Measurements from ENCODE around the gene MRAS. TPM values are rescaled to one million over a fixed set of nuclear protein-coding genes. Genes with fewer than 3 reads are reported as not detected.

Gene MRAS
- total RNA-seq, 1 donor: 80.7 TPM

DNA sequence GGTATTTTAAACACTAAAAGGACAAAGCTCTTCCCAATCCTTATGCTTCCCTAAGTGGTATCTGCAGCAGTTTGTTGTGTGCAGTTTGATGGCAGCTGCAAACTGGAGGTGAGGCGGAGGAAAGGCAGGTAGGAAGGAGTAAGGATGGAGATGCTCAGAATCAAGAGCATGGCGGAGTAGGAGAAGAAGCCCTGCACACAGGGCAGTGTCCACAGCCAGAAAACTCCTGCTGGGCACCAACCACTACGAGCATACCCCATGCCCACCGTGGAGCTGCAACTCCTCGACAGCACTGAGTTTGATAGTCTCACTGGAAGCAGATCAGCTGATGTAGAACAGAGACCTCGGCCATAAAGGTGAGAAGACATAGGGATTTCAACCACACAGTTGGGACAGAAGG is 55.7 kb downstream of the MRAS start:
- Histone ChIP-seq H3K4me2 (ENCODE audit: insufficient read depth, low read length) (no peak overlapping the region), H3K4me3 (ENCODE audit: insufficient read depth, low read length) (no peak overlapping the region)
- TF ChIP-seq, protein P1, sequence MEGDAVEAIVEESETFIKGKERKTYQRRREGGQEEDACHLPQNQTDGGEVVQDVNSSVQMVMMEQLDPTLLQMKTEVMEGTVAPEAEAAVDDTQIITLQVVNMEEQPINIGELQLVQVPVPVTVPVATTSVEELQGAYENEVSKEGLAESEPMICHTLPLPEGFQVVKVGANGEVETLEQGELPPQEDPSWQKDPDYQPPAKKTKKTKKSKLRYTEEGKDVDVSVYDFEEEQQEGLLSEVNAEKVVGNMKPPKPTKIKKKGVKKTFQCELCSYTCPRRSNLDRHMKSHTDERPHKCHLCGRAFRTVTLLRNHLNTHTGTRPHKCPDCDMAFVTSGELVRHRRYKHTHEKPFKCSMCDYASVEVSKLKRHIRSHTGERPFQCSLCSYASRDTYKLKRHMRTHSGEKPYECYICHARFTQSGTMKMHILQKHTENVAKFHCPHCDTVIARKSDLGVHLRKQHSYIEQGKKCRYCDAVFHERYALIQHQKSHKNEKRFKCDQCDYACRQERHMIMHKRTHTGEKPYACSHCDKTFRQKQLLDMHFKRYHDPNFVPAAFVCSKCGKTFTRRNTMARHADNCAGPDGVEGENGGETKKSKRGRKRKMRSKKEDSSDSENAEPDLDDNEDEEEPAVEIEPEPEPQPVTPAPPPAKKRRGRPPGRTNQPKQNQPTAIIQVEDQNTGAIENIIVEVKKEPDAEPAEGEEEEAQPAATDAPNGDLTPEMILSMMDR (IDR thresholded peaks at IDR 0.05; ENCODE audit: extremely low read depth, low read depth, low read length): no peak

DNA sequence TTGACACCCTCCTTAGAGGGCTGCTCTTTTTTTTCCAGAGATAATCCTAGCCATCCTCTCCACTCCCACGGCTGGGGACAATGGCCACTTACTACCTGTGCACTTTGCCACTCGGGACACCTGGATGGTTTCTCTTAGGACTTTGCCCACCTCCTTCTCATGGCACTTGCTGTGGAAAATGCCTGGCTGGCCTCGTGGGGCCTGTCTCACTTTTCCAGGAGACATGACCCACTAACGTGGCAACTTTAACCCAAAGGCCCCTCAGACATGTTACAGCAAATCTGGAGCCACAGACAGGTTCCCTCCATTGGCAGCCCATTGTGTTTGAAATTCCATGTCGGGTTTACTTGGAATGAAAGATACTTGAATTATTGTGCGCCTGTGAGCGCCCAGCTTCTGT is 56.6 kb downstream of the MRAS start:
- H3K36me3 ChIP-seq (ENCODE audit: insufficient read depth, low read length): peaks cover 52% of the 10 kb centered on the region
- H3K27me3 ChIP-seq (ENCODE audit: insufficient read depth, low read length): no peaks in the 10 kb centered on the region
- no peaks in the 10 kb centered on the region for H4K20me1 ChIP-seq (ENCODE audit: insufficient read depth, low read length)
- H3K27ac ChIP-seq (ENCODE audit: low read depth, low read length): no peak overlapping the region
- TF ChIP-seq, protein P1 (IDR thresholded peaks at IDR 0.05; ENCODE audit: extremely low read depth, low read depth, low read length): no peak
- H3K79me2 ChIP-seq (ENCODE audit: insufficient read depth, low read length): no peaks in the 10 kb centered on the region
- H3K4me2 ChIP-seq (ENCODE audit: insufficient read depth, low read length): no peak overlapping the region
- no peak for DNase-seq (ENCODE audit: insufficient read length, low spot score, missing footprints)
- no peak overlapping the region for H3K4me3 ChIP-seq (ENCODE audit: insufficient read depth, low read length)
- no peaks in the 10 kb centered on the region for H3K9me3 ChIP-seq (ENCODE audit: low read depth, low read length)
- H2AFZ ChIP-seq (ENCODE audit: low read length): no peak overlapping the region
- H3K4me1 ChIP-seq (ENCODE audit: insufficient read depth, low read length): peaks cover 4% of the 10 kb centered on the region

More for the DNA sequence above, 55.7 kb downstream of the MRAS start:
- Histone ChIP-seq H3K79me2 (ENCODE audit: insufficient read depth, low read length) (no peaks in the 10 kb centered on the region), H3K9me3 (ENCODE audit: low read depth, low read length) (no peaks in the 10 kb centered on the region), H3K27ac (ENCODE audit: low read depth, low read length) (no peak overlapping the region), H3K36me3 (ENCODE audit: insufficient read depth, low read length) (peaks cover 54% of the 10 kb centered on the region), H3K27me3 (ENCODE audit: insufficient read depth, low read length) (no peaks in the 10 kb centered on the region), H3K4me1 (ENCODE audit: insufficient read depth, low read length) (peaks cover 4% of the 10 kb centered on the region), H4K20me1 (ENCODE audit: insufficient read depth, low read length) (no peaks in the 10 kb centered on the region), H2AFZ (ENCODE audit: low read length) (no peak overlapping the region)
- no peak for DNase-seq (ENCODE audit: insufficient read length, low spot score, missing footprints)

DNA sequence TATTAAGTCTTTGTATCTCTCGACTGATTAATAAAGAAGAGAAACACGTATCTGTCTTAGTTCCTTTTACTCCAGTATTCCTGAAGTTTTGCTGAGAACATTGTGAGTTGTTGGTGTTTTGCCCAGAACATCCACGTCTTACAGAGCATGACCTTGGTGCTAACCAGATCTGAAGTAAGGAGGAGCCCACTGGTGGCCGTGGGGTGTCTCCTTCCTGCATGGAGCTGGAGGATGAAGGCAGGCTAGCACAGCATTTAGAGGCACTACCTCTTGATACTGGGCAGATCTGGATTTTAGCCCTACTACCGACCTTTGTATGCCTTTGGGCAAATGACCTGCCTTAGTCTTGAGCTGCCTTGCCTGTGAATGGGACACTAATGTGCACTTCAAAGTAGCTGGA is 57.1 kb downstream of the MRAS start:
- TF ChIP-seq, protein P1 (IDR thresholded peaks at IDR 0.05; ENCODE audit: extremely low read depth, low read depth, low read length): no peak
- no peak overlapping the region for H2AFZ ChIP-seq (ENCODE audit: low read length)
- H3K79me2 ChIP-seq (ENCODE audit: insufficient read depth, low read length): no peaks in the 10 kb centered on the region
- H3K27ac ChIP-seq (ENCODE audit: low read depth, low read length): no peak overlapping the region
- no peak overlapping the region for H3K4me3 ChIP-seq (ENCODE audit: insufficient read depth, low read length)
- peaks cover 4% of the 10 kb centered on the region for H3K4me1 ChIP-seq (ENCODE audit: insufficient read depth, low read length)
- no peak for DNase-seq (ENCODE audit: insufficient read length, low spot score, missing footprints)
- H3K27me3 ChIP-seq (ENCODE audit: insufficient read depth, low read length): no peaks in the 10 kb centered on the region
- H3K4me2 ChIP-seq (ENCODE audit: insufficient read depth, low read length): no peak overlapping the region
- H4K20me1 ChIP-seq (ENCODE audit: insufficient read depth, low read length): no peaks in the 10 kb centered on the region
- peaks cover 50% of the 10 kb centered on the region for H3K36me3 ChIP-seq (ENCODE audit: insufficient read depth, low read length)
- no peaks in the 10 kb centered on the region for H3K9me3 ChIP-seq (ENCODE audit: low read depth, low read length)

DNA sequence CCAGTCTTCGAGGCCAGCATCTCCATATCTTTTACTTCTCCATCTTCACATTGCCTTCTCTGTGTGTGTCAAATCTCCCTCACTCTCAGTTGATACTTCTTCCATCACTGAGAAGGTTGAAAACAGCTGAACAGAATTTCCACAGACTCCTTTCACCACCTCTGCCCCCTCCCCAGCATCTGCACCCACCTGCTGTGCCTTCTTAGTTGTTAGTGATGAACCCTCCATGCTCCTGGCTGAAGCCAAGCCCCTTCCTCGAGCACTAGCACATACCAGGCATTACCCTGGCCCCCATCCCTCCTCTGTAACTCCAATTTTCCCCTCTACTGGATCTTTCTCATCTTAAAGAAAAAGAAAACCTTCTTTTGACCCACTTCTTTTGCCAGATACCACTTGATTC is 58.2 kb downstream of the MRAS start:
- Histone ChIP-seq H3K27ac (ENCODE audit: low read depth, low read length) (no peak overlapping the region), H3K4me1 (ENCODE audit: insufficient read depth, low read length) (peaks cover 4% of the 10 kb centered on the region), H3K27me3 (ENCODE audit: insufficient read depth, low read length) (no peaks in the 10 kb centered on the region), H3K36me3 (ENCODE audit: insufficient read depth, low read length) (peaks cover 40% of the 10 kb centered on the region), H3K4me2 (ENCODE audit: insufficient read depth, low read length) (no peak overlapping the region), H2AFZ (ENCODE audit: low read length) (no peak overlapping the region), H3K9me3 (ENCODE audit: low read depth, low read length) (no peaks in the 10 kb centered on the region), H4K20me1 (ENCODE audit: insufficient read depth, low read length) (no peaks in the 10 kb centered on the region), H3K4me3 (ENCODE audit: insufficient read depth, low read length) (no peak overlapping the region), H3K79me2 (ENCODE audit: insufficient read depth, low read length) (no peaks in the 10 kb centered on the region)
- TF ChIP-seq, protein P1 (IDR thresholded peaks at IDR 0.05; ENCODE audit: extremely low read depth, low read depth, low read length): no peak
- DNase-seq (ENCODE audit: insufficient read length, low spot score, missing footprints): no peak
